GM13977 (cell line): Measurements from ENCODE around the gene NACA.
"Not testable (repeated sequence)": the region's sequence is repeated elsewhere in the genome, so short reads cannot be mapped to it uniquely, and the experiment has no call there.

Experiments used
- DNase-seq: peaks from one replicate; pipeline ENCODE4 v3.0.0; 2012; ENCODE audit warnings: low spot score
- in situ Hi-C: fragments of 300-500 bp; cut with MboI; formaldehyde crosslinking; loops from one replicate; pipeline ENCODE4 v1.12.0; 2022; ENCODE audit warnings: low sequenced_read_pairs, low pct_unique_long_range_greater_than_20kb, mixed read lengths, inconsistent platforms; ENCODE audit not compliant: unreplicated experiment
- TF ChIP-seq, protein P1 (sequence below): IDR thresholded peaks from 2 replicates; pipeline ENCODE4 v1.5.1; 2012; ENCODE audit warnings: mild to moderate bottlenecking, control low read depth; ENCODE audit not compliant: insufficient read depth; ENCODE audit errors: extremely low read depth, missing control alignments

The NACA gene

DNA sequence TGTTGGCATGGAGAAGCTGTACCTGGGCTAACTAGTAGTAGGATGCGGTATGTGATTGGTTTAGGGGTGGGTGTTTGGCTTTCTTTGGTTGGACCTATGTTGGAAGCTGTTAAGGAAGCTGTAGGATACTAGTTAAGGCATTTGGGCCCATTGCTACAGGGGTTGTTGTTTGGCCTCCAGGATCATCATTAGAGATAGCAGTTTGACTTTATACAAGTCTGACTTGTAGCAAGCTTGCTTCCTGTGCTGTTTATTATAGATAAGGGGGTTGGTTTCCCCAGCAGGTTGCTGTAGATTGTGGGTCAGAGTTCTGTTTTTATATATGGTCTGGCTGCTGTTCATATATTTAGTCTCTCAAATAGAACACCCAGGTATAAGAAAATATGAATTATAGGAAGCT lies 28.5 kb upstream of the NACA start:
- DNase-seq: no peak
- TF ChIP-seq, protein P1, sequence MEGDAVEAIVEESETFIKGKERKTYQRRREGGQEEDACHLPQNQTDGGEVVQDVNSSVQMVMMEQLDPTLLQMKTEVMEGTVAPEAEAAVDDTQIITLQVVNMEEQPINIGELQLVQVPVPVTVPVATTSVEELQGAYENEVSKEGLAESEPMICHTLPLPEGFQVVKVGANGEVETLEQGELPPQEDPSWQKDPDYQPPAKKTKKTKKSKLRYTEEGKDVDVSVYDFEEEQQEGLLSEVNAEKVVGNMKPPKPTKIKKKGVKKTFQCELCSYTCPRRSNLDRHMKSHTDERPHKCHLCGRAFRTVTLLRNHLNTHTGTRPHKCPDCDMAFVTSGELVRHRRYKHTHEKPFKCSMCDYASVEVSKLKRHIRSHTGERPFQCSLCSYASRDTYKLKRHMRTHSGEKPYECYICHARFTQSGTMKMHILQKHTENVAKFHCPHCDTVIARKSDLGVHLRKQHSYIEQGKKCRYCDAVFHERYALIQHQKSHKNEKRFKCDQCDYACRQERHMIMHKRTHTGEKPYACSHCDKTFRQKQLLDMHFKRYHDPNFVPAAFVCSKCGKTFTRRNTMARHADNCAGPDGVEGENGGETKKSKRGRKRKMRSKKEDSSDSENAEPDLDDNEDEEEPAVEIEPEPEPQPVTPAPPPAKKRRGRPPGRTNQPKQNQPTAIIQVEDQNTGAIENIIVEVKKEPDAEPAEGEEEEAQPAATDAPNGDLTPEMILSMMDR: no peak
- in situ Hi-C loops: loop anchor here (10.0 kb wide), 1 partner anchor 361 kb away; the partner anchor contains the start of gene STAT6

DNA sequence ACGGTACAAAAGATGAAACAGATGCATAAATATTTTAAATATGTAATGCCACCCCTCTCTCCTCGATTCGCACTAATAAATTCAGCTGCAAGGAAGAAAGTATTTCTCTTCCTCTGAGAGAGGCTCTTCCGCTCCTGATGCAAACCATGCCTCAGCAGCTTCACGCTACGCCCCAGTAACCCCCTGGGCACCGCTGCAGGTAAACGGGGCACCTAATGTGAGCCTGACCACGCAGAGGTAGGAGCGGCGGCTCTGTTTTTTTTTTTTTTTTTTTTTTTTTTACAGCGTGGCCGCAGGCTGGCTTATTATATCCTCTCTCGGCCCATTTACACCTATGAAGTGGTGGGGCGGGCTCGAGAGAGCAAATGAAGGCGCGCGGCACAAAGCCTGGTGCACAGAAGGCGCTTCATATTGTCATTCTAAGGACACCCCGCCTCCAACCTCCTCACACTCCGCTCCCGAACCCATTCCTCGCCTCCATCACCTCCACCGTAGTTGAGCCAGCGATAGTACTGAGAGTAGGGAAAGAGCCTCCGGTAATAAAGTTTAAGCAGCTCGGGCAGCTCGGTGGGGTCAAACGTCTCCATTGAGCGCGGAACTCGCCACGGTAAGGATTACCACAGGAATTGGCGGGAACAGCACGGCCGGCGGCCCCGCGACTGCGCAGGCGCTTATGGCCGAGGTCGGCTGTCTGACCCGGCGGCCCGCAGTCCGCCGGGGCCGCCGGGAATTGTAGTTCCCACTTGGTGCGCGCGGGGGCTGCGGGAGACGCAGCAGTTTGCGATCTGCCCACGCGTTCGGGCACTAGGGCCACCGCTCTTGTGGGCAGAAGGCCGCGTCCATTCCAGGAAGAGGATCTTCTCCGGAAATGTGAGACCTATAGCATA lies 26.9 kb upstream of the NACA start, which contains the start of gene PRIM1:
TSS of gene PRIM1 (minus strand) at position 612 of the 887 bp plus-strand sequence. CDS start at position 587, 25 bp downstream.
- TF ChIP-seq, protein P1: no peak
- in situ Hi-C loops: loop anchor here (10.0 kb wide), 1 partner anchor 363 kb away; the partner anchor contains the start of gene STAT6
- DNase-seq: peak; percentile 90

DNA sequence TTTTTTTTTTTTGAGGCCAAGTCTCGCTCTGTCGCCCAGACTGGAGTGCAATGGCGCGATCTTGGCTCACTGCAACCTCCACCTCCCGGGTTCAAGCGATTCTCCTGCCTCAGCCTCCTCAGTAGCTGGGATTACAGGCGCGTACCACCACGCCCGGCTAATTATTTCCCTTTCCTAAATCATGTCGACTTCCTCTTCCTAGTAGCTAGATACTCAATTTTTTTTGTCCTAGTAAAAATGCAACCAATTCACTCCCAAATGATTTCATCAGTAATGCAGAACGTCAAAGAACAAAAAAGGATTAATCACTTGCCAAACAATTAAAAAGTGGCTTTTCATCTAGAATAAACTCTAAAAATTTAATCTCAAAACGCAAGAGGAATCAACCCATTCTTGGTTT lies 25.5 kb upstream of the NACA start:
- not testable (repeated sequence) for DNase-seq
- in situ Hi-C loops: loop anchor here (10.0 kb wide), 1 partner anchor 364 kb away; the partner anchor contains the start of gene STAT6

DNA sequence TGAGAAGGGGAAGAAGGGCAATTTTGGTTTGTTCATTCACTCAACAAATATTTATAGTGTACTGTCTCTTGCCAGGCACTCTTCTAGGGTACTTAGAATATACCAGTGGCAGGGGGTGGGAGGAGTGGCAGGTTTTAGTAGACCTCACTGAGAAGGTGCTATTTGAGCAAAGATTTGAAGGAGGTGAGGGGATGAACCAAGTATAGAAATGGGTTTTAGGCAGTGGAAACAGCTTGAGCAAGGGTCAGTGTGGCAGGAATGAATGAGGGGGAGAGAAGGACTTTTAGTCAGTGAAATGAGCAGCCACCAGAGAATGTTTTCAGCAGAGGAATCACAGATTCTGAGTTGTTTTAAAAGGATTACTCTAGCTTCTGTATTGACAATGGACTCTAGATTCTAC lies 24.8 kb upstream of the NACA start:
- TF ChIP-seq, protein P1: no peak
- DNase-seq: no peak
- in situ Hi-C loops: loop anchor here (10.0 kb wide), 1 partner anchor 365 kb away; the partner anchor contains the start of gene STAT6

DNA sequence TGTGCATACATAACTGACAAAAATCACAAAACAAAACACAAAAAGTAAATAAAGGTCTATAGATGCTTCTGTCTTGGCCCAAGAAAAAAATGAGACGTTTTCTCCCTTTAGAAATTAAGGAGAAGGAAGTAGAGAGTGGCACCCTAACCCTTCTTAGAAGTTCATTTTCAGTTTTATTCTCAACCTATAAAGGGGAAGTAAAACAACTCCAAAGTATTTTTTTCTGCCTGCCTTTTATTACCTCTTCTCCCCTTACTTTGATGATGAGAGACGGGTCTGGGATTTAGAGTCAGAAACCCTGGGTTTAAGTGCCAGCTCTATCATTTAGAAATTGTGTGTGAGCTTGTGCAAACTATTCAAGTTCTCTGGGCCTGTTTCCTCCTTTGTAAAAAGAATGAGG lies 24.3 kb upstream of the NACA start:
- TF ChIP-seq, protein P1: no peak
- DNase-seq: peak; percentile 7
- in situ Hi-C loops: no loop called here

DNA sequence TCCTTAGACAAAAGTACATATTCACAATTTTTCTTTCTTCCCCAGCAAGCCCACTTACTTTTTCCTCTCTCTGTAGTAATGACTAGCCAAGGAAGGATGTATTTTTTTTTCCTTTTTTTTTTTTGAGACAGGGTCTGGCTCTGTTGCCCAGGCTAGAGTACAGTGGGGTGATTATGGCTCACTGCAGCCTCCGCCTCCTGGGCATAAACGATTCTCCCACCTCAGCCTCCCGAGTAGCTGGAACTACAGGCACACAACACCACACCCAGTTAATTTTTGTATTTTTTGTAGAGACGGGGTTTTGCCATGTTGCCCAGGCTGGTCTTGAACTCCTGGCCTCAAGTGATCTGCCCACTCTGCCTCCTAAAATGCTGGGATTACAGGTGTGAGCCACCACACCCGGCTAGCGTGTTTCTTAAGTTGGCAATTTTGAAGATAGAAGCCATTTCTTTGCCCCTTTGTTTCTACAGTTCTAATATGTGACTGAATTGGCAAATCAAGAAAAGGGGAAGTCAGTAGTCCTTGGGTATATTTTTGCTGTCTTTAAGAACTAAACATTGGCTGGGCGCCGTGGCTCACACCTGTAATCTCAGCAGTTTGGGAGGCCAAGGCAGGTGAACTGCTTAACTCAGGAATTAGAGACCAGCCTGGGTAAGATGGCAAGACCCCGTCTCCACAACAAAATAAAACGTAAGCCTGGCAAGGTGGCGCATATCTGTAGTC lies 3.2 kb upstream of the NACA start:
- in situ Hi-C loops: no loop called here
- DNase-seq: no peak
- TF ChIP-seq, protein P1: no peak

DNA sequence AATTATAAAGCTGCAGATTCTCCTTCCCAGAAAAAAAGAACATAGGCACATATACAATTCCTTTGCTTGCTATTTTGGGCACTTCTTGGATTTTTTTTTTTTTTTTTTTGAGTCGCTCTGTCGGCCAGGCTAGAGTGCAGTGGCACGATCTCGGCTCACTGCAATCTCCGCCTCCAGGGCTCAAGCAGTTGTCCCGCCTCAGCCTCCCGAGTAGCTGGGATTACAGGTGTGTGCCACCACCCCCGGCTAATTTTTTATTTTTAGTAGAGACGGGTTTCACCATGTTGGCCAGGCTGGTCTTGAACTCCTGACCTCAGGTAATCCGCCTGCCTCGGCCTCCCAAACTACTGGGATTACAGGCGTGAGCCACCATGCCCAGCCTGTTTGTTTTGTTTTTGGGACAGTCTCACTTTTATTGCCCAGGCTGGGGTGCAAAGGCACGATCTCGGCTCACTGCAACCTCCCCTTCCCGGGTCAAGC lies 1.1 kb upstream of the NACA start:
- DNase-seq, in situ Hi-C loops: not testable (repeated sequence)
